Activated T-cell treated with anti-CD3 and anti-CD28 coated beads for 48 hours (primary cell): Measurements from ENCODE around the gene ACER3.
"Not testable (repeated sequence)": the region's sequence is repeated elsewhere in the genome, so short reads cannot be mapped to it uniquely, and the experiment has no call there.

ENCODE experiments used
- DNase-seq: peaks from one replicate; pipeline ENCODE4 v3.0.0-alpha.2; 2020; ENCODE audit warnings: low read depth

Gene ACER3

GRCh38 chr11:76872959-76873827 is 12.5 kb downstream of the ACER3 start:
- no peak for DNase-seq

DNA sequence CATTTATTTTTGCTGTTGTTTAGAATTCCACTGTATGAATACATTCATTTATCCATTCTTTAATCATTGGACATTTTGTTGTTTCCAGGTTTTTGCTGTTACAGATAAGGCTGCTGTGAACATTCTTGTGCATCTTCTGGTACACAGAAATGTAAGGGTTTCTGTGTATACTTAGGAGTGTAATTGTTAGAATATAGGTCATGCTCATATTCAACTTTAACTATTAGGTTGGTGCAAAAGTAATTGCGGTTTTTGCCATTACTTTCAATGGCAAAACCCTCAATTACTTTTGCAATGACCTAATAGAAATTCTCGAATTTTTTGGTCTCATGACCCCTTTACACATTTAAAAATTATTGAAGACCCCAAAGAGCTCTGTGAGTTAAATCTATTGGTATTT is 17.3 kb downstream of the ACER3 start:
- DNase-seq = no peak

- DNase-seq = no peak
Observed at GRCh38 chr11:76880314-76880713, 19.6 kb downstream of the ACER3 start.

GRCh38 chr11:76880956-76881355 is 20.2 kb downstream of the ACER3 start:
- no peak for DNase-seq

DNA sequence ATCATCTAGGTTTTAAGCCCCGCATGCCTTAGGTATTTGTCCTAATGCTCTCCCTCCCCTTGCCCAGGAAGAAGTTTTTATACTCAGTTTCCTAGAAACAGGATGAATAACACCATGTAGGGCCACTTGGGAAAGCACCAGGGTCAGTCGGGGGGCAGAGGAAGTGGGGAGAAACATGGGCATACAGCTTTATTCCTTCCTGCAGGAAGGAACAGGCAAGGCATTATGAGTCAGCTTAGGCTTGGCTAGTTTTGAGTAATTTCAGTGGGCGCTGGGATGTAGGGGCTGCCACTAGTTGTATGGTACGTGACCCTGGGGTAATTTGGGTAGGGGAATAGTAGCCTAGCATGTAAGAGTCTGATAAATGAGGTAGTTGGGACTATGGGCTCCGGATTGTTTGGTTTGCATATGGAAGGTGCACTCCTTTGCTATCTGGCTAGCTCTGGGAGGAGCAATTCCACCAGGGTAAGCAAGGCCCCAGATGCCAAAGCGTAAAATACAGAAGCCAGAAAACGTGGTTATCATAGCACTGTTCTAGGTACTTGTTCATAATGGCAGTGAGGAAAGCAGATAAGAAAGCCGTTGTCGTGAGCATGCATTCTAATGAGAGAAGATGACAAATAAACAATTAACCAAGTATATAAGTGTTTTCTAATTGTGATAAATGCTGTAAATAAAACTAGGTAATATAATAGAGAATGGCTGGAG is 24.8 kb downstream of the ACER3 start:
- DNase-seq = no peak

- no peak for DNase-seq
Observed at GRCh38 chr11:76888989-76889388, 28.3 kb downstream of the ACER3 start.

DNA sequence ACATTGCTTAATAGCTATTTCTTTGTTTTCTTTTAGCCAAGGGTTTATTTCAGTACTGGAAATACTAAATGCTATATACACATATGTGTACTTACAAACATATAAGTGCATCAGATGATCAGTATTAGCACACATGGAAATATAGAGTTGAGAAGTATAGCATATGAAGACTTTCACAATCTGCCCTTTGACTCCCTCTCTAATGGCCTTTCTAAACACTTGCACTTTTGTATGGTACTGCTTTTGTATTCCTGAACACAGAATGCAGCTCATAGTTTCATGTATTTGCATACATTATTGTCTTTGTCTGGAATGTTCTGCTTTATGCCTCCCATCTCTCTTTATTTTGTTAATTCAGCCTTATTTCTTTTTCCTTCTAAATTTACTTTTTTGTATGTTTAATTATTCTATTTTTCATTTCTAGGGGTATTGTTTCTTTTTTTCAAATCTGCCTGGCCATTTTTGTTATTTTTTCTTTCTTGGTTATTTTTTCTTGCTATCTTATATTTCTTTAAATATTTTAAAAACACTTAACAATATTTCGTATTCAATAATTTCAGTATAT is 28.8 kb downstream of the ACER3 start:
- no peak for DNase-seq

DNA sequence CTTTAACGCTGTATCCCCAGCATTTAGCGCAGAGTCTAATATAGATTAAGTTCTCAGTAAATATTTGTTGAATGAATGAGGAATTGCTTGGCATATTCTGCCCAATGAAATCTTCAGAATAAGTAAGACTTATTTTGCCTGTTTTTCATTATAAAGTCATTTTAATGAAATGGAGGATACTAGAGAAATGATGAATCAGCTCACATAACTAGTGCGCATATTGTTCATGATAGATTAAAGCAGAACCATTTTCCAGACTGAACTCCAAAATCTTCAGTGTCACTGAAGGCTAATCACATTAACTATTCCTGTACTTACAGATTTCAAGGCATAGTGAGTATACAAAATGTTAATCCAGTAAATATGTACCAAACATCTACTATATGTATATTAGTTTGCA is 29.6 kb downstream of the ACER3 start:
- DNase-seq = no peak

DNA sequence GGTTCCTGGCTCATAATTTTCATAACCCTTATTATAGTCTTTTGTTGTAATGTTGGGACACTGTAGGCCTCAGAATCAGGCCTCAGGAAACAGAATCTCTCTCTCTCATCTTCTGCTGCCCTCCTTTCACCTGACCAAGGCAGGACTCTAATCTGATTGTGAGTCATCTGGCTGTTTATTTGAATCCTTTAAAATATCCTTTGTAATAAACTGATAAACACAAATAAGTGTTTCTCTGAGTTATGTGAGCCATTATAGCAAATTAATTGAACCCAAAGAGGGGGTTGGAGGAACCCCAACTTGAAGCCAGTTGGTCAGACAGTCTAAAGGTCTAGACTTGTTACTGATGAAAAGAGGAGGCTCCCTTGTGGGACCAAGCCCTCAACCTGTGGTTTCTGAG is 30.6 kb downstream of the ACER3 start:
- no peak for DNase-seq

- no peak for DNase-seq
Observed at GRCh38 chr11:76891793-76892192, 31.1 kb downstream of the ACER3 start.

GRCh38 chr11:76892306-76892705 is 31.6 kb downstream of the ACER3 start:
- no peak for DNase-seq

DNA sequence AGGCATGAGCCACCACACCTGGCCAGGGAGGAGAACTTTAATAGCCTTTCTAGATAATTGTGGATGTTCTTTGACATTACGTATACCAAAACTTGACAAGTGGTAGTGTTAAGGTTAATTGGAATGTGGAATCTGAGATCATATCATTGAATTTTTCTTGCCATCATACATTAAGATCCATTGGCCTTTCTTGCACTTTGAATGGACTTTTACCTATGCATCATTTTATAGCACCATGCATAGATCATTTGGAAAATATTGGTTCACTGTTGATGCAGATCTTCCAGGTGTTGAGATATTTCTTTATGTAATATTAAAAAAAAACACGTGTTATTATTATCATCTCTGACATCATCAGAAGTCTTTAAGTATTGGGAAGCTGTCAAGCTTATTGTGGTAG is 36.5 kb downstream of the ACER3 start:
- DNase-seq = no peak

GRCh38 chr11:76901144-76901543 is 40.4 kb downstream of the ACER3 start:
- no peak for DNase-seq

DNA sequence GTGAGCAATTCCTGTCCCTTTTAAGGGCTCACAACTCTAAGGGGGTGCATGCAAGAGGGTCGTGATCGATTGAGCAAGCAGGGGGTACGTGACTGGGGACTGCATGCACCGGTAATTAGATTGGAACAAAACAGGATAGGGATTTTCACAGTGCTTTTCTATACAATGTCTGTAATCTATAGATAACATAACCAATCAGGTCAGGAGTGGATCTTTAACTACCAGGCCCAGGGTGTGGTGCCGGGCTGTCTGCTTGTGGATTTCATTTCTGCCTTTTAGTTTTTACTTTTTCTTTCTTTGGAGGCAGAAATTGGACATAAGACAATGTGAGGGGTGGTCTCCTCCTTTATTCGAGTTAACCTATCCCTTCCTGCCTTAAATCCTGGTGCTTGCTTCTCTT is 40.9 kb downstream of the ACER3 start:
- not testable (repeated sequence) for DNase-seq

DNA sequence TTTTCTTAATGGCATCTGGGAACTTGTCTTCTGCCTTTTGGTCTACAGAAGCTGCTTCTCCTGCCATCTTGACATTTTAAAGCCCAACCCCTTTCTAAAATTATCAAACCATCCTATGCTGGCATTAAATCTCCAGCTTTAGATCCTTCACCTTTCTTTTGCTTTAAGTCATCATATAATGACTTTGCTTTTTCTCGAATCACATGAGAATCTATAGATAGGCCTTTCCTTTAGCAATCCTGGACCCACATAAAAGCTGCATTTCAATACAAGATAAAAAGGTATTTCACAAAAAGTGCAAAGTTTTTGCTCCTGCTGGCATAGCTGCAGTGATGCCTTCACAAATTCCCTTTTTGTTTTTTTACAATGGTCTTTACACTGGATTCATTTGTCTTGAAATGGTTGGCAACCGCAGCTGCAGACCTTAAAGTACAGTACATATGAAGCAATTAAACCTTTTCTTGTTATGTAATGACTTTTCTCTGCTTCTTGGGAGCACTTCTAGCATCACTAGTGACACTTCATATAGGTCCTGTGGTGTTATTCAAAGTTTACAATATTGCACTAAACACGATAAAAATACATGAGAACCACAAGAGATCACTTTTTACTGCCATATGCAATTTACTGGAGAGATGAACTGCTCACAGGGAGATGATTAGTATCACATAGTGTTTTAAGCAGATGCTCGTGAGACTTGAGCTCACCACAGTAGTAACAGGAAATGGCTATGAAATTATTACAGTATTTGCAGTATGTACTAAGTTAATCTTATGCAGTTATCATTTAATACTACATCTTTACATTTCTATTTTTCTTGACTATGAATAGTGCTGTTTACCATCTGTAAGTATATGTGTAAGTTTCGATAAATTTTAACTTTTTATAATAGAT is 41.6 kb downstream of the ACER3 start:
- DNase-seq = no peak

- DNase-seq = no peak
Observed at GRCh38 chr11:76903325-76903724, 42.6 kb downstream of the ACER3 start.

DNA sequence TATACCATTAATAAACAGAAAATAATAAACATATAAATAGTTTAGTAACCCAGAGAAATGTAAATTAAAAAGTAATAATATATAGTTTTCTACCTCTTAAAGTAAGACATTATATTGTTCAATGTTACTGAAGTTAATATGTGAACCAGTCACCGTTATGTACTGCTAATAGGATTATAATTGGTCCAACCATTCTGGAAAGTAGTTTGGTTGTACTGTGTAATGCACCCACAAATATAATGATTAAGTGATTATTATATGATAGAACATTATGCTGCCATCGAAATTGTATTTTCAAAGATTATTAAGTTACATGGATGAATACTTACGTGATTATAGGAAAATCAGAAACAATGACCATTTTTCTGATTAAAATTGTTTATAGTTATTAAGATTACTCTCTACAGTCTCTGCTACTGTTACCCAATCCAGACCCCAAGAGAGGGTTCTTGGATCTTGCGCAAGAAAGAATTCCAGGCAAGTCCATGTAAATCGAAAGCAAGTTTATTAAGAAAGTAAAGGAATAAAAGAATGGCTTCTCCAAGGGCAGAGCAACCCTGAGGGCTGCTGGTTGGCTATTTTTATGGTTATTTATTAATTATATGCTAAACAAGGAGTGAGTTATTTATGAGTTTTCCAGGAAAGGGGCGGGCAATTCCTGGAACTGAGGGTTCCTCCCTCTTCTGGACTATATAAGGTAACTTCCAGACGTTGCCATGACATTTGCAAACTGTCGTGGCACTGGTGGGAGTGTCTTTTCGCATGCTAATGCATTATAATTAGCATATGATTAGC is 50.1 kb downstream of the ACER3 start:
- DNase-seq = no peak

GRCh38 chr11:76911415-76911808 is 50.7 kb downstream of the ACER3 start:
- DNase-seq = no peak

DNA sequence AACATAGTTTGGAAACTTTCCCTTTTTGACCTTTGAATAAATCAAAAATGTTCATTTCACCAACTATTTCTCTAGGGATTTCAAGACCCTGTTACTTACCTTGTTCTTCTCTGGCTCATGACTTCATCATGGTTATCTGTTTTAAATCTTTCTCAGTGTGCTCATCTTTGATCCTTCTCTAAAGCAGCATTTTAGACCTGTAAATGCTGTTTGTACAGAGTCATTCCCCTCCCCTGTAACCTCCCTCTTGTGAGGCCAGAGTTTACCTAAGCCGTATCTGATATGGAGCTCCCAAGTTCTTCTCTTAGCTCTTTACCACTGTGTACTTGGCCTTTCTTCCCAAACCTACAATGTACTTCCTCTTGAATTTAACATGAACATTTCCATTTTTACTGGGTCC is 56.0 kb downstream of the ACER3 start:
- DNase-seq = no peak

- no peak for DNase-seq
Observed at GRCh38 chr11:76918941-76919386, 58.2 kb downstream of the ACER3 start.

DNA sequence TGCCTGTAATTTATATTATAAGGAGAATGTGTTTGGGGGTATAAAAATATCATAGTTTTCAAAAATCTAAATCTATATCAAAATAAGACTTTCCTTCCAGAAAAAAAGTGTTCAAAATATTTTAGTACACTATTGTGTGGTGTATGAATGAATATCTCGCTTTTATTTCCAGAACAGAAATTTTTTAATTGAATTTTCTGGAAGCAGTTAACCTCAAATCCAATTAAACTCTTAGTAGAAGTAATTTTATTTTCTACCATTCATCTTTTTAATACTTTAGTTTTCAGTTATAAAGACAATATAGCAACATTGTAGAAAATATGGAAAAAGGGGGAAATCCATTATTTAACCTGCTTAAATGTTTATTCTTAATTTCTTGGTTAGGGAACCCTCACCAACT is 58.7 kb downstream of the ACER3 start:
- no peak for DNase-seq
